Measurements from ENCODE around the gene TEX48. TPM values are rescaled to one million over a fixed set of nuclear protein-coding genes. Genes with fewer than 3 reads are reported as not detected.

Gene TEX48
- total RNA-seq, 4 donors from 2014 or later = not detected

DNA sequence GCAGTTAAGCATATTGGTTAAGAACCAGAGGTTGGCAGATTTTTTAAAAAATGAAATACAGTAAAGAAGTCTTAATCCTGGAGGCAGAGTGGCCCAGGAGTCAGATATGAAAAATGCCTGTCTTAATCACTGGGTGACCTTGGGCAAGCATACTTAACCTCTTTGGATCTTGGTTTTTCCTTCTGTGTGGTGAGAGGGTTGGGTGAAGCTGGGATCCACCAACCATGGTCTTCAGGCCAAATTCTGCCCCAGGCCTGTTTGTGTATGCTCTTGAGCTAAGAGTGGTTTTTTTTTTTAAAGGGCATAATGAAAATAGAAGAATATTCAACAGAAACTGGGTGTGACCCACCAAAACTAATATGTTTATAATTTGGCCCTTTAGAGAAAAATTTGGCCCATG, 20.0 kb upstream of the TEX48 start:
- DNase-seq = no peak
- intact Hi-C loops (cut with DNase I; ENCODE audit: low total_unique reads) = no loop called here
- Histone ChIP-seq H3K9me3 (no peaks in the 10 kb centered on the region), H3K4me3 (no peak overlapping the region), H3K27ac (no peak overlapping the region), H3K4me1 (no peaks in the 10 kb centered on the region), H3K27me3 (no peaks in the 10 kb centered on the region), H3K36me3 (no peaks in the 10 kb centered on the region)
- no peak for TF ChIP-seq CTCF (IDR thresholded peaks at IDR 0.05)
- no peak for TF ChIP-seq POLR2A (IDR thresholded peaks at IDR 0.05)

GRCh38 chr9:114697951-114698351, 16.0 kb upstream of the TEX48 start:
- Histone ChIP-seq H3K9me3 (no peaks in the 10 kb centered on the region), H3K4me1 (no peaks in the 10 kb centered on the region), H3K36me3 (no peaks in the 10 kb centered on the region), H3K27me3 (no peaks in the 10 kb centered on the region), H3K27ac (no peak overlapping the region), H3K4me3 (no peak overlapping the region)
- no peak for DNase-seq
- TF ChIP-seq CTCF (IDR thresholded peaks at IDR 0.05) (no peak), POLR2A (IDR thresholded peaks at IDR 0.05) (no peak)
- intact Hi-C loops (cut with DNase I; ENCODE audit: low total_unique reads) = no loop called here

GRCh38 chr9:114696814-114697544, 15.0 kb upstream of the TEX48 start:
- Histone ChIP-seq H3K4me1 (no peaks in the 10 kb centered on the region), H3K4me3 (no peak overlapping the region), H3K27me3 (no peaks in the 10 kb centered on the region), H3K27ac (no peak overlapping the region), H3K9me3 (no peaks in the 10 kb centered on the region), H3K36me3 (no peaks in the 10 kb centered on the region)
- TF ChIP-seq CTCF (IDR thresholded peaks at IDR 0.05) (no peak), POLR2A (IDR thresholded peaks at IDR 0.05) (no peak)
- intact Hi-C loops (cut with DNase I; ENCODE audit: low total_unique reads) = no loop called here
- no peak for DNase-seq

DNA sequence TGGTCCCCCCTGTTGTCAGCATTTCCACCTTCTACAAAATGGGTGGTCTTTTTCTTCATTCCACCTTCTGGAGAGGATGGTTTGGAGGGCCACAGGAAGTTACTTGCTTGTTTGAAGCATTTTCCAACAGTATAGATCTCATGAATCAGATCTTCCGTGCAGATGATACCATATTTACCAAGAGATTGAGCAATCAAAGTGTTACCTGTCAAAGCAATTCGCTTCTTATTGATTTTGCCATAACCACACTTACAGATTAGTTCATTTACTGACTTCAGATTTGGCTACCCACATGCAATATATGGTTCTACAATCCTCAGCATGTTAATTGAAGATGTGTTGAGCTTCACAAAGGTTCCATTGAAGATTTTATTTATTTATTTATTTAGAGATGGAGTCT, 14.0 kb upstream of the TEX48 start:
- DNase-seq = no peak
- no peaks in the 10 kb centered on the region for H3K27me3 ChIP-seq
- intact Hi-C loops (cut with DNase I; ENCODE audit: low total_unique reads) = no loop called here
- H3K27ac ChIP-seq = no peak overlapping the region
- TF ChIP-seq POLR2A (IDR thresholded peaks at IDR 0.05) (no peak), CTCF (IDR thresholded peaks at IDR 0.05) (no peak)
- H3K4me1 ChIP-seq = no peaks in the 10 kb centered on the region
- H3K9me3 ChIP-seq = no peaks in the 10 kb centered on the region
- H3K4me3 ChIP-seq = no peak overlapping the region
- no peaks in the 10 kb centered on the region for H3K36me3 ChIP-seq

DNA sequence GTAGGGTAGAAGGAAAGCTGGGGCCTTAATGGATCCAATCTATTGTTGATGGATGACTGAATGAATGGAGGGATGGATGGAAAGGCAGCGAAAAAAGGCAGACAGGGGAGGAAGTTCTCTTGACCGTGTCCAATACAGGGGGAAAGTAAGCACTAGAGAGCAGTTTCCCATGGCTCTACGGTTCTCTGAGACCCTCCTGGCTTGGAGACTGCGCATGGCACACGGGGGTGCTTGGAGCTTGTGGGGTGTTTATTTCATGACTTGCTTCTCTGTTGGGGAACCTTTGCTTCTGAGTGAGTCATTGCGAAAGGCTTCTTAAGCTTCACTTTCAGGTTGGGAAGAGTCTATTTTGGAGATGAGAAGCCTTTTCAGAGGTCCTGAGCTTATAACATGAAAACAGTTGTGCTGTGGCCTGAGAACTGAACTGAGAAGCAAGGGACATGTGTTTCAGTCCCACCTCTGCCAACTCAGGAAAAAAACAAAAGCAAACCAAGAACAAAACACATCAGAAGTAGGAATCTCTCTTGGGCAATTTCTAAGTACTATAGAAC, 12.8 kb upstream of the TEX48 start:
- H3K4me1 ChIP-seq = no peaks in the 10 kb centered on the region
- intact Hi-C loops (cut with DNase I; ENCODE audit: low total_unique reads) = no loop called here
- no peaks in the 10 kb centered on the region for H3K9me3 ChIP-seq
- DNase-seq = no peak
- no peak for TF ChIP-seq POLR2A (IDR thresholded peaks at IDR 0.05)
- no peaks in the 10 kb centered on the region for H3K36me3 ChIP-seq
- H3K4me3 ChIP-seq = no peak overlapping the region
- H3K27ac ChIP-seq = no peak overlapping the region
- no peaks in the 10 kb centered on the region for H3K27me3 ChIP-seq

Data from uterus (tissue), 4 donors.